MM.1S (cell line): Measurements from ENCODE around the gene RPL34.

ENCODE experiments used
- EZH2 ChIP-seq: fragments of 300-600 bp; sonication (generic); optimal IDR thresholded peaks from 2 replicates; pipeline ENCODE3; 2017; ENCODE audit warnings: low read depth, mild to moderate bottlenecking, antibody characterized with exemption, low read length, mixed read lengths
- TF ChIP-seq, protein P1 (sequence below): fragments of 300-600 bp; sonication (generic); IDR thresholded peaks from 2 replicates; pipeline ENCODE4 v1.5.1; 2016; ENCODE audit warnings: antibody characterized with exemption, low read length, mixed read lengths

DNA sequence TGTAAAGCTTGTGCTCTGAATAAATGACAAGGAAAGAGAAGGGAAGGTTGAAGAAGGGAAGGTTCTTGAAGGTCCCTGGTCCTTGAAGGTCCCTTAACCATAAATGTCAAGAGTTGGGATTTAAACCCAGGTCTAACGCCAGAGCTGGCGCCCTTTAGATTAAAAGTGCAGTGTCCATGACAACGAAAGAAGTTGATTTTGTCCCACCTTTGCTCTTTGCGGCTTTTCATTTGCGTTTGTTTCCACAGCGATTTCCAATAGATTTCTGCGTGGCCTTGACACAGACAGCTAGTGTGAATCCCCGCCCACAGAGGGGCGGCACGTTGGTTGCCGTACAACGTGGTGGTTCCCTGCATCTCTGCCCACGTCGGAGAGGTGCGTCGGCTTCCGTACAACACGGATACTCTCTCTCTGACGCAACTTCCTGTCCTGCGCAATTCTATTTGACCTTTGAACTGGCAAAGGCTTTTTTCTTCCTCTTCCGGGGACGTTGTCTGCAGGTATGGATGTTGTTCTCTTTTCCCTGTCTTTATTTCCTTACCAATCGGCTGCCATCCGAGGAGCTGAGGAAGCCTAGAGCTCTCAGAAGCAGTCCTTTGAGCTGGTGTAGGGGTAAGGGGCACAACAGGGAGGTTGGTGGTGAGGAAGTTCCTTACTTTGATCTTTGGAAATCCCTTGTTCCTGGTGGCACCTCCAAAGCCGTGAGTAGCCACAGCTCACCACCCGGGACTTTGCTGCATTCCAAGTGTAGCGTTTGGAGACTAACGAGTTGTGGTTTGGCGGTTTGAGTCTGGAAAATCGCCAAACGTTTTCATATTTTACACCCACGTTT lies at the start of gene RPL34:
- TF ChIP-seq, protein P1, sequence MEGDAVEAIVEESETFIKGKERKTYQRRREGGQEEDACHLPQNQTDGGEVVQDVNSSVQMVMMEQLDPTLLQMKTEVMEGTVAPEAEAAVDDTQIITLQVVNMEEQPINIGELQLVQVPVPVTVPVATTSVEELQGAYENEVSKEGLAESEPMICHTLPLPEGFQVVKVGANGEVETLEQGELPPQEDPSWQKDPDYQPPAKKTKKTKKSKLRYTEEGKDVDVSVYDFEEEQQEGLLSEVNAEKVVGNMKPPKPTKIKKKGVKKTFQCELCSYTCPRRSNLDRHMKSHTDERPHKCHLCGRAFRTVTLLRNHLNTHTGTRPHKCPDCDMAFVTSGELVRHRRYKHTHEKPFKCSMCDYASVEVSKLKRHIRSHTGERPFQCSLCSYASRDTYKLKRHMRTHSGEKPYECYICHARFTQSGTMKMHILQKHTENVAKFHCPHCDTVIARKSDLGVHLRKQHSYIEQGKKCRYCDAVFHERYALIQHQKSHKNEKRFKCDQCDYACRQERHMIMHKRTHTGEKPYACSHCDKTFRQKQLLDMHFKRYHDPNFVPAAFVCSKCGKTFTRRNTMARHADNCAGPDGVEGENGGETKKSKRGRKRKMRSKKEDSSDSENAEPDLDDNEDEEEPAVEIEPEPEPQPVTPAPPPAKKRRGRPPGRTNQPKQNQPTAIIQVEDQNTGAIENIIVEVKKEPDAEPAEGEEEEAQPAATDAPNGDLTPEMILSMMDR: no peak
- TF ChIP-seq EZH2: no peak
